Activated CD8-positive, alpha-beta memory T cell treated with anti-CD3 and anti-CD28 coated beads for 1 hour (primary cell): Measurements from ENCODE around the gene SIX2.

Experiments used
- DNase-seq, 2 donors: peaks; one replicate each; pipeline ENCODE4 v3.0.0-alpha.2; 2020; ENCODE audit warnings: low read depth in 1 of 2; ENCODE audit errors: extremely low read depth in 1 of 2

Gene SIX2

GRCh38 chr2:45003579-45004551, 5.4 kb downstream of the SIX2 start:
- no peak for DNase-seq

GRCh38 chr2:45002686-45003085, 6.6 kb downstream of the SIX2 start:
- DNase-seq, result no peak

DNA sequence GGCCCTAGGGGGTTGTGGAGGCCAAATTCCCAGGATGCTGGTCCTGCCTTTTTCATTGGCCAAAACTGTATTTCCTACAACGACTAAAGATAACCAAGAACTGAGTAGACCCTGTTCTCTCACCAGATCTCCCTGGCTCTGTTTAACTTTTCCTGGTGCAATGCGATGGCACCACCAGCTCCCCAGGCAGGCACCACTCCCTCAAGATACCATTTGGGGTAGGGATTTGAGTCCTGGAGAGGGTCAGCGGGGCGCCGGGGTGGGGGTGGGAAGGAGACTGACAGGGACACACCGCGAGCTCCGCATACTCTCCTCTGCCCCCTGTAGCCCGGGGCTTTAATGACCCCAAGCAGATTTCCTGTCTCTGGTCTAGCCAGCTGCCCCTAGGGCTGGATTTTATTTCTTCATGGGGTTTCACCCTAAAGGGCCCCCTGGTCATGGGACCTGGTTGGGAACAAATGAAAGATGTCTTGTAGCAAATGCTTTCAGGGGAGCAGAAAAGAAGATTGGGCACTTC, 7.3 kb downstream of the SIX2 start:
- no peak for DNase-seq

GRCh38 chr2:45000921-45001868, 8.1 kb downstream of the SIX2 start:
- DNase-seq, result no peak

GRCh38 chr2:45000341-45000901, 8.8 kb downstream of the SIX2 start:
- DNase-seq, result no peak

- no peak for DNase-seq
Observed at GRCh38 chr2:44999540-44999939, 9.7 kb downstream of the SIX2 start.

DNA sequence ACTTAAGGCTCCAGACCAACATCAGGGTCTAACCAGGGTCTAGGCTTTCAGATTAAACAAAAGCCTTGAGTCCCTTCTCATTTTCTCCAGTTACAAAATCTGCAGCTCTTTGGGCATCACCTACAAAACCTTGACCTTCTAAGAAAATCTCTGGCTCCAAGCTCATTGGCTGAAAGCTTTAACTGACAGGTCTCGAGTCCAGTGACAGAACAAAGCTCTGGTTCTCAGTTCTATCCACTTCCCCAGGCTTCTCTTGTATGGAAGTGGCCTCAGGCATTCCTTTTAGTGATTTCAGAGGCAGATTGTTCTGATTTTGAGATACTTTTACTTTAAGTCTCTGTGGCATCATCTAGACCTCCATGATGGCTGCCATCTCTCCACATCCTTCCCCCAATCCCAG, 11.3 kb downstream of the SIX2 start:
- DNase-seq, result no peak

DNA sequence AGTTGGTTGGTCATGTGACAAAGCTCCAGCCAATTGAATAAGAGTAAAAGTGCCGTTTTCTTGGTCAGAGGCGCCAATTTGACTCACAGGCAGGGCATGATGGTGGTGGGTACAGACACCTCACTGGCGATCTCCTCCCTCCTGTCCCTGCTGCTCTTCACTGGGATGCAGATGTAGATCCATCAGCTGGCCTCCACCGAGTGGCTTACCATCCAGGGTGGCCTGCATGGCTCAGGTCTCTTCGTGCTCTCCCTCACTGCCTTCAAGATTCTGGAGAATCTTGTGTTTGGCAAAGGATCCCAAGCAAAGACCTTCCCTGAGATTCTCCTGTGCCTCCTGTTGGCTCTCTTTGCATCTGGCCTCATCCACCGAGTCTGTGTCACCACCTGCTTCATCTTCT, 12.9 kb downstream of the SIX2 start:
- no peak for DNase-seq

GRCh38 chr2:44994377-44994776, 14.9 kb downstream of the SIX2 start:
- no peak for DNase-seq

DNA sequence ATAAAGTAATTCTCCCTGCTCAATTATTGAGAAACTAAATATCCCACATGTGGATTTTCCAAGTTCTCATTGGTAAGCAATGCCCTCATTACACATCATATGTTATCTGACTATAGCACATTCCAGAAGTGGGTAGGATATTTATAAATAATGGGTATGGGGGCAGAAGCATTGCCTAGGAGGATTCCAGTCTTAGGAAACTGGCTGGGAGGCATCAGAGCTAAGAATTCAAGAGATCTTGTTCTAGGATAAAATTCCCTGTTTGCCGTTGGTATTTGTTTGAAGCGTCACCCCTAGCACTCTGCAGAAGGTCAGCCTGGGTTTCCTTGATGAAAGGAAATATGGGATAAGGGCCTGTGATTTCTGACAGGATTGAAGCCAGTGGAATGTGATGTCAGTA, 20.1 kb downstream of the SIX2 start:
- no peak for DNase-seq

- no peak for DNase-seq
Observed at GRCh38 chr2:44983836-44984604, 25.2 kb downstream of the SIX2 start.

DNA sequence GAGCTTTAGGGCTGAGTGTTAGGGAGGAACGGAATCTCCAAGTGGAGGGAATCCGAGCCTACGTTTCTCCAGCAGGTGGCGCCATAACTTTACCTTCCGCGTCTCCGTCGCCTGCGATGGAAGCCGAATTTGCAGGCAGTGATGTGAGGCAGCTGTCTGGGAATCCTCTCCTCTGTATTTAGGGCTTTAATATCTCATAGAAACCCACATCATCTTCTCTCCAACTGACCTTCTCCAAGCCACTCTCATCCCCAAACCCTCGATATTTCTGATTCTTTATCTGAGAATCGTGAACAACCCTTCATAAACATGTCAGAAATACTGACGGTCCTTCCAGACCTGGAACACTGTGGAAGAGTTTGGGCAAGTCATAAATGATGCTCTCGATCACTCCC, 27.5 kb downstream of the SIX2 start:
- peak; percentile 11 to 57 for DNase-seq

GRCh38 chr2:44980751-44981713, 28.2 kb downstream of the SIX2 start:
- no peak for DNase-seq

DNA sequence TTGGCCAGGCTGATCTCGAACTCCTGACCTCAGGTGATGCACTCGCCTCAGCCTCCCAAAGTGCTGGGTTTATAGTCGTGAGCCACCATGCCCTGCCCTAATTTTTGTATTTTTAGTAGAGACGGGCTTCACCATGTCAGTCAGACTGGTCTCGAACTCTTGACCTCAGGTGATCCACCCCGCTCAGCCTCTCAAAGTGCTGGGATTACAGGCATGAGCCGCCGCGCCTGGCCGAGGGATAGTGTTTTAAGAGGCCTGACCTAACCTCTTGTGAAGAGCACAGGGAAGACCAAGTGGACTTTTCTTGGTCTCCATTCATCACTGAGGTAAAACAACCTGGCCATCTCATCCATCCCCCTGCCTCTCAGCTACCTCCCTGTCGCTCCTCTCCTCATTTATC, 29.7 kb downstream of the SIX2 start:
- DNase-seq, result no peak

GRCh38 chr2:44975571-44976450, 33.4 kb downstream of the SIX2 start:
- no peak for DNase-seq

- DNase-seq, result no peak
Observed at GRCh38 chr2:44974064-44974715, 35.1 kb downstream of the SIX2 start.

DNA sequence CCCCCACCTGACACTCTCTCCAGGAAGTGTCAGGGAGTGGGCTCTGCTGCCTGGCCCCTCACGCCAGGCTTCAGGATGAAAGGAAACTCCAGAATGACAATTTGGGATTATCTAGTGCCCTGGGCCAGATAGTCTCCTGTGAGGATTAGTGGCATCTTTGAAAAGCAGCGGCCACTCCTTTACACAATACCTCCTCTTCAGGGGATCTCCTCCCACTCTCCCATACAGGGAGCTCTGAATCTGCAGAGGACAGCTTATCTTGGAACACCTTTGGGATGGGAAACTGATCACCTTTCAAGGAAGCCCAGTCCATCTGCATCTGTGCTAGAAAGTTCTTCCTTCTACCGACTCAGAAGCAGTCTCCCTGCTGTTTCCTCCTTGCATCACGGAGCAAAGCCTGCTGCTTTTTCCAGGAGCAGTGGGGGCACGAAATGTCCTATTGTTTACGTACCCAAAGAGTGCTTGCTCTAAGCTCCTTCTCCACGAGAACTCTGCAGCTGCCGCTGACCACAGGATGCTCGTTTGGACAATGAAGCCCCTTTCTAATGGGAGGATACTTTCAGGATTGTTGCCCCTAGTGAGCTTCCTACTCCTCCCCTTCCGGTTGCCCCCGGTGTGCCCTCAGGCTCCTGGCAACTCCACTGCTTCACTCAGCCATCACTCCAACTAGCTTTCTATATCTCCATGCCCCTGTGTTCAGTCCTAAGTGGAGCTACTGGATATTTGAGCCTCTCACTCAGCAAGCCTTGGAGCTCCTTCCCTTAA, 36.3 kb downstream of the SIX2 start:
- DNase-seq, result no peak
